ENCODE data around the gene SRRD. TPM values are rescaled to one million over a fixed set of nuclear protein-coding genes. Genes with fewer than 3 reads are reported as not detected.

The SRRD gene
- polyA plus RNA-seq, 4 donors, result 28.9 to 35.5 (median 34.8) TPM

Other genes starting within 250 kb of the SRRD start
- gene ASPHD2, start 54.6 kb upstream of the SRRD start, polyA plus RNA-seq (ENCODE audit: insufficient read length in 4 of 4), result 1 to 10 TPM; 1.6 to 4.1 (median 4.1) TPM
- 10 to 100 TPM; 23.0 to 39.0 (median 31.9) TPM for gene HPS4, start 94 bp upstream of the SRRD start, polyA plus RNA-seq (ENCODE audit: insufficient read length in 4 of 4)
- gene TFIP11, start 28.6 kb downstream of the SRRD start, polyA plus RNA-seq (ENCODE audit: insufficient read length in 4 of 4), result 10 to 100 TPM; 30.7 to 47.0 (median 41.9) TPM
- 10 to 100 TPM; 11.8 to 28.0 (median 25.7) TPM for gene TPST2, start 106.3 kb downstream of the SRRD start, polyA plus RNA-seq (ENCODE audit: insufficient read length in 4 of 4)
- gene CRYBB1, start 134.2 kb downstream of the SRRD start, polyA plus RNA-seq (ENCODE audit: insufficient read length in 4 of 4), result 1 to 10 TPM in 2 of 4 donors, under 1 TPM in 2; 0.53 to 2.1 (median 1.3) TPM
- not detected for gene CRYBA4, start 138.1 kb downstream of the SRRD start, polyA plus RNA-seq (ENCODE audit: insufficient read length in 4 of 4)
- 1 to 10 TPM in 1 of 4 donors, under 1 TPM in 3; 0.39 to 1.4 (median 0.73) TPM for gene MIAT, start 173.7 kb downstream of the SRRD start, polyA plus RNA-seq (ENCODE audit: insufficient read length in 4 of 4)

Data from left renal pelvis (tissue), 4 donors.